HG03159 (cell line): ENCODE measurements around the gene MAN1A1.
"Not testable (repeated sequence)": the region's sequence is repeated elsewhere in the genome, so short reads cannot be mapped to it uniquely, and the experiment has no call there.

Experiments used
- ATAC-seq: cut with Tn5 transposase; IDR thresholded peaks from one replicate; pipeline ENCODE4 v1.9.1; 2021; ENCODE audit warnings: mild to moderate bottlenecking, moderate library complexity; ENCODE audit not compliant: unreplicated experiment

MAN1A1 gene

DNA sequence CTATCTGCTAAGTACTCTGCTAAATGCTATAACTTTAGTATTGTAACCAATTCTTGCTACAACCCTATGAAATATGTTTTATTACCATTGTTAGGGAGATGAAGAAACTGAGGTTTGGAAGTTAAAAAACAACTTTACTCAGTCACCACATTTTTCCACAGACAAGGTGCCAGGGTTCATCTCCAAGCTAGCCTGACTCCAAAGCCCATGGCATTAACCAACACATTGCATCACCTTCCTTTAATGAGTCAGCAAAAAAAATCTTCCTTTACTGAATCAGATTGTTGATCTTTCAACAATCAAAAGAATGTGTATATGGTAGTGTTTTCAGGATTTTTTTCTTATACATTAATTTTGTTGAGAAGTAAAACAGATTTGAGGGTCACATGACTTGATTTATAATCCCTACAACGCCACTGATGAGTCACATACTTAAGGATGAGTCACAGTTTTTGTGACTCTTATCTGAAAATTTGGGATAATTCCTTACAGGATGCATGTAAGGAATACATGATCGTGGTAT is 41.5 kb downstream of the MAN1A1 start:
- no peak for ATAC-seq

DNA sequence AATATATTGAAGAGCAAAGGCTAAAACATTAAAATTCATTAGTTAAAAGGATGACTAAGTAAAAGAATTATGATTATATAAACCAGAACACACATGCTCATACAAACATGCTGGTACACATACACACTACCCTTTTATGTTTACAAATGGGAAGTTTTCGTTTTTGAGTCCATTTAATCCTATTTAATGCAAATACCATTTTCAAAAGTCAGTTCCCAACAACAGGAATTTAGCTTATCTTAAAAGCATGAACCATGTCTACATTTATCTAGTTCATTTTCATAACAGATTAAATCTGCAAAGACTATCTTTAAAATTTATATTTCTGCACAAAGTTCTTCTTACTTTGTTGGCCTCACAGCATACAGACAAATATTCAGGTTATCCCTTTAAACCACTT is 42.5 kb downstream of the MAN1A1 start:
- ATAC-seq, result no peak

DNA sequence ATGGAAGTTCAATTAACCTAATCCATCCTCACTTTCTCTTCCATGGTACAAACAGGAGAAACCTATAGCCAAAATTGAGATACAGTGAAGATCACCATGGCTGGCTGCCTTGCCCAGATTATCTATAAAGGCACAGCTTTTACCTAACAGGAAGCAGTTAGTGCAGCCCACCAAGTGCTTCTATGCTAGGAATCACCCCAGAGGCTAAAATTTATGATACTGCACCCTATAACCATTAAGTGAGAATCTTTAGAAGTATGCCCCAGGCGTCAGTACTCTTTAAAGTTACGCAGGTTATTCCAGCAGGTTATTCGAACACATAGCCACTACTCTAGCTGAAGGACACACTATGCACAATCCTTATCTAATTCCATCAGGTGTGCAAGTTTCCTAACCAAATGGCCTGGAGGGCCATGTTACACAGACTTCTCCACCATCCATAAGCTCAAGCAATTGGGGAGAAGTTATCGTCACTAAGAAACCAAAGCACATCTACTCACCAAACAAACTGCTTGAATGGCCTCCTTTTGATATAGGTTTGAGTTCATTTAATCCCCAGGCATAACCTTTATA is 43.1 kb downstream of the MAN1A1 start:
- ATAC-seq, result no peak

DNA sequence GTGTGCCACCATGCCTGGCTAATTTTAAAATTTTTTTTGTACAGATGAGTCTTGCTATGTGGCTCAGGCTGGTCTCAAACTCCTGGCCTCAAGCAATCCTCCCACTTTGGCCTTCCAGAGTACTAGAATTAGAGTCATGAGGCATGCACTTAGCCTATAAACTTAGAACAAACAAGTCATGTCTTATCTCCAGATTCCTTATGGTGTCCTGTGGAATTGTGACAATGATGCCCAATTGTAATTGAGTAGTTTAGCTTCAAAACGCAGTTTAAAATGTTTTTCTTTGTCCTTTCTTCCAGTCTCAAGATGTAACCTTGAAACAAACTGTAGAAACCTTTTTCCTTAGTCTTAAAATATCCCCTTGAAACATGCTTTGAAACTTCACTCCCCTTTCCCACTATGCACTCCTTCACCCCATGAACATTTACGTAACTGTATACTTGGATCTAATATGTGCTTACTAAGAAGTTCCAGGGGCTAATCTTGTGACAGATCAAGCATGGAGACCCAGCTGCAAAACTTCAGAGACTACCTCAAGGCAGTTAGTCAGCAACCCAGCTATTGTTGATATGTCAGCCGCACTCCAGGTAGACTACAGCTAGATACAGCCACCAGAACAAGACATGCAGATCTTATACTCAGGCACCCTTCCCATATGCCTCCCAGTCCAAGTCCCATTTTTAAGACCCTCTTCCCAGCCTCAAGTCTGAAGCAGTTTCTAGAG is 46.2 kb downstream of the MAN1A1 start:
- ATAC-seq, result no peak

DNA sequence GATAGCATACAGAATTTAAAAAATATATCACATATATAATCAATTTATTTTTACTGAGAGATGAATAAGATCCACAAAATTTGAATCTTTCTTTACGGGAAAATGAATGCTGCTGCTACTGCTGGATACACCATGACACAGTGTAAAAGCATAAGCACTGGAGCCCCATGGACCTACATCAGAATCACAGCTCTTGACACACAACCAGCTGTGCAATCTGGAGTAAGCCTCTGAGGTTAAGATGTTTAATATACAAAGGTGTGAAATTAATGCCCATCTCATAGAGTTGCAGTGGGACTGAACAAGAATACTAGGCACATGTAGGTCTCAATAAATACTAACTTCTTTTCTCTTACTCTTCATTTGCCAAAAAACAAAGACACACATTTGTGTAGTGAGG is 48.1 kb downstream of the MAN1A1 start:
- ATAC-seq, result no peak

DNA sequence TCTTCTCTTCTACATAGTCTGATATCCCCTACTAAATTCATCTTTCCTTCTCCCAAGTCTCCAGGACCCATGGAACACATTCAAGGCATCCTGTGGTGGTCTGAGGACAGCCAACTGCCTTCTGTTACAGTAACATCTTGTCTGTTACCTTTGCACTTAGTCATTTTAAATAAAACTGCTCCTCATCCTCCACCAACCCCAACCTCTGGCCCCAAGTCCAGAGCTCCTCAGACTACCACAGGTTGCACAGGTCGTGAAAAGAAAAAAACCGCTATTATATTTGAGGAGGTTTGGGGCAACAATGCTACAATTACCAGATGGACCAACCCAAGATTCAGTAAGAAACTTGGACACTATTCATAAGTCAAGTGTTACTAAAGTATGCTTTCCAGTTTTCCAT is 49.9 kb downstream of the MAN1A1 start:
- ATAC-seq, result no peak

DNA sequence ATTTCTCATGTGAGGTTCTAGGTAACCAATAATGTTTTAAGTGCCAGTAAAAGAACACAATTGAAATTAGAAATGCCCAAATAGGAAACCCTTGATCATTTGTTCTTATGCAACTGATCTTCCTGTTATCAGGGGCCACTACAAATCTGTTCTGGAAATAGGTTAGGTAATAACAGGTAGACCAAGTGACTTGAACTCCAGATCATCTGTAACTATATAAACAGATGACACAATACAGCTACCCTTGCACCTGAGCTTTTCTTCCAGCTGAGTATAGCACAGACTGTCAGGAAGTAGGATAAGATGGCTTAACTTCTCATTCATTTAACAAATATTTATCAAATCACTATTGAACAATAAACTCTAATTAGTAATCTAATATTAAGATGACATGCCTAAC is 52.5 kb downstream of the MAN1A1 start:
- no peak for ATAC-seq

DNA sequence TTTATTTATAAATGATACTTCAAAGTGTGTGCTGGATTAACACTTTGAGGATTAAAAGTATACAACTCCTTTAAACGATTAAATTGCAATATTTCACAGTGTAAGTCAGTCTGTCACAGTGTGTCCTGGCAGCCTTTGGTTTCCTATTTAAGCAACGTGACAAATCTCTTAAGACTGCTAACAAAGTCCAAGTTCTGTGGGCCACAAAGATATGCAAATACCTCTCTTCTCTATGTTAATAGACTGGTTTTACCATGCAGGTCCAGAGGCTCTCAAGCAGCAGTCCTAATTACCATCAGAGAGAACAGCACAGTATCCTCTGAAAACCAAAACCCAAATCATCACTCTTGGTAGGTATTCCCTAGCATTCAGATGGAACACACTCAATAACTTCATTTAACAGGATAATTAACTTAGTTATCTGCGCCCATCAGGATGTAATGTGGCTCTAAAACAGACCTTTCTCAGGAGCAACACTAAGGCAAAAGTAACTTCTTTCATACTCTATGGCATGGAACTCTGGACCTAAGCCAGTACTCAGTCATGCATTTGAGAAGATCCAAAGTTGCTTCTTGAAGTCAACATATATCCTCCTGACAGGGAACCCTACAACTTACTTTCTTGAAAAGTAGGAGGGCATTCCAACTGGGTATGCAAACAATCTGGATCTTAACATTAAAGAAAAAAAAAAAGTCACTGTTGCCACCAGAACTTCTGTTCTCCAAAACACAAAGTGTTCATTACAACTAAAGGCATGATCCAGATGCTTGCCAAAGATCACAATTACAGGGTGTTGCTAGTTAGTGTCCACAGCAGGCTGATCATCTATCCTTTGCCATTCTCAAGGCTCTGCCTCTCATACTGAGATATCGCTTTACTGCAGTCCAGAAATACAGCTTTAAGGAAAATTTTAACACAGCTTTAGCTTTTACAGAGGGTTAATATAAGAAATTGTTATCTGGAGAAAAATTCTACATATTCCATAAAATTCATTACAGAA is 53.2 kb downstream of the MAN1A1 start:
- ATAC-seq, result no peak

DNA sequence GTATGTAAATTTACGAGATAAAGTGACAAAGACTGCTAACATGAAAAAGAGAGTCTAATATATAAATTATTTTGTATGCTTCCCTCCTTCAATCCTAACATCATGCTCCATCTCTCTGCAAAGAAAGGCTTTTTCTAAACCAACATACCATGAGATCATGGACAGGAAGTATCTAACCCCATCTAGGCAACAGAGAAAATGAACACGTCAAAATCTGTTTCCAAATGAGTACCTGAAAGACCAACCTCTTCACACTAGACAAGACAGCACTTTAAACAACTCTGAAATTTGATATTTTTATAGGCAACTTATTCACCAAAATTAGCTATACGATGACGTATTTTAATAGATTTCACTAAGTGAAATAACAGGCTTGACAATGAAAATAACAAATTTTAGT is 54.6 kb downstream of the MAN1A1 start:
- ATAC-seq, result peak; percentile 82

DNA sequence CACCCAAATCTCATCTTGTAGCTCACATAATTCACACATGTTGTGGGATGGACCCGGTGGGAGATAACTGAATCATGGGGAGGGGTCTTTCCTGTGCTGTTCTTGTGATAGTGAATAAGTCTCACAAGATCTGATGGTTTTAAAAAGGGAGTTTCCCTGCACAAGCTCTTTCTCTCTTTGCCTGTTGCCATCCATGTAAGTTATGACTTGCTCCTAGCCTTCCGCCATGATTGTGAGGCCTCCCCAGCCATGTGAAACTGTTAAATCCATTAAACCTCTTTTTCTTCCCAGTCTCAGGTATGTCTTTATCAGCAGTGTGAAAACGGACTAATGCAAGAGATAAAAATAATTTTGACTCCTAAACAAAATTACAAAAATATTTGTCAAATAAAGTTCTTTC is 58.5 kb downstream of the MAN1A1 start:
- ATAC-seq, result not testable (repeated sequence)

DNA sequence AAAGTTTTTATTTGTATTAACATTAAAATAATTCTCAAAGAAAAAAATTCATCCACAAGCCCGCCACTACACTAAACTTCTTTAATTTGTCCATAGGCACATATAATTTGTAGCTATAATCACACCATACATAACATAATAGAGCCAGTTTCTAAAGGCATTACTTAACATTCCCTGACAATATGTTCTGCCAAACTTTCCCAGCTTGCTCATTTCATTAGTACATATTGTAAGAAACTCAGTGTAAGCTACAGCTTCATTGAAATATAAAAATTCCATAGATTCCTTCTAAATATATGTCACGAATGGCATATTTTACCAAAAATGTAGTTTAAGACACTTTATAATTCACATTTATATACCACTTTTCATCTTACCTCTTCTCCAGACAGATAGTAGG is 59.3 kb downstream of the MAN1A1 start:
- ATAC-seq, result no peak

DNA sequence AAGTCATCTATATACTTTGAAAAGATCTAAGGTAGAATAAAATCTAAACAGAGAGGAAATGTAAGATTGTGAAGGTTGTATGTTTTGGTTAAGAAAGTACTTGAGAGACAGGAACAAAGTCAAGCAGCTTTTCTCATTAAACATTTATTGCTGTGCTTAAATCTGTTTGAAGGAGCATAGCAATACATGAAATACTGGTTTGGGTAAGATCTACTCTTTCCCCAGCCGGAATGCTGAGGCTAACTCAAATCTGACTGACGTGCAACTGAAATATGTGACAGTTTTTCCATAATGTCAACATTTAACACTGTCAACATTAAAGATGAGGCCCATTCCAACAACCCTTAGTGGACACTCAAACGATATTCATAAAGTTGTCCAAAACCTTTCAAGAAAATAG is 59.9 kb downstream of the MAN1A1 start:
- ATAC-seq, result no peak

DNA sequence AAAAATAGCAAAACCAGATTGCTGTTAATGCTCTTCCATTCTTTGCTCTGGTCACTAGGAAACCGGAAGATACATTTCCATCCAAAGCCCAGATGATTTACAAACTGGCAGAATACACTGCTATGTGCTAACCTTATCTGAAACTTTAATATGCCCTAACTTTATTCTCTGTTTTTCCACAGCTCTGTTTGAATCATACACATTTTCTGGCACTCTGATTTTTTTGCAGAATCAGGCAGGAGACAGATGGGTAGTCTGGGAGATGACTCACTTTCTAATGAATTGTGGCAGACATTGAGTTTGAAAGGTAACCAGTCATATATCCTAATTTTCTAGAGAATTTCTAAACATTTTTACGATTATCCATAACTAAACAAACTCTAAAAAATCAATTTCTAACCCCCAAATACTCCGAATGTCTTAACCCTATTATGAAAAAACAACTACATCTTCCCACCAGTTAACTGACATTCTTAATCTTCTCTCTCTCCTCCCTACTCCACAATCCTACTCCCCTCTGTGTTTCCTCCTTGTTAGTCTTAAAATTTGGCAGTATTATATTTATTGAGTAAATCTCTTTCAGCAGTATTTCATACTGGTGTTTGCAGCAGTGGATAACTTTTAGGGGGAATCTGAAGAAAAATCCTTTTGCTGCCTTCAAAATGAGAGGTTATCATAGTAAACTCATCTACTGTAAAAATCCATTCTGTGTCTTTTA is 63.5 kb downstream of the MAN1A1 start:
- no peak for ATAC-seq

DNA sequence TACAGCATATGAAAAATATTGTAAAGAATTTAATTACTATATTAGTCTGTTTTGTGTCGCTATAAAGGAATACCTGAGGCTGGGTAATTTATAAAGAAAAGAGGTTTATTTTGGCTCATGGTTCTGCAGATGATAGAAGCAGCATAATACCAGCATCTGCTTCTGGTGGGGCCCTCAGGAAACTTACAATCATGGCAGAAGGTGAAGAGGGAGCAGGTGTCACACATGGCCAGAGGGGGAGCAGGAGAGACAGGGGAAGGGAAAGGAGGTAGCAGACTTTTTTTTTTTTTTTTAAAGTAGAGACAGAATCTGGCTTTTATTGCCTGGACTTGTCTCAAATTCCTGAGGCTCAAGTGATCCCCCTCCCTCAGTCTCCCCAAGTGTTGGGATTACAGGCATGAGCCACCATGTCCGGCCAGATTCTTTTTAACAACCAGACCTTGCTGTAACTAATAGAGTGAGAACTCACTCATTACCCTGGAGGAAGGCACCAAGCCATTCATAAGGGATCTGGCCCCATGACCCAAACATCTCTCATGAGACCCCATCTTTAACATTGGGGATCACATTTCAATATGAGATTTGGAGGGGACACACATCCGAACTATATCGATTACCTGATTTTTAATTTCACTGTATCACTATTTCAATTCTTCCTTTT is 64.6 kb downstream of the MAN1A1 start:
- ATAC-seq, result no peak

DNA sequence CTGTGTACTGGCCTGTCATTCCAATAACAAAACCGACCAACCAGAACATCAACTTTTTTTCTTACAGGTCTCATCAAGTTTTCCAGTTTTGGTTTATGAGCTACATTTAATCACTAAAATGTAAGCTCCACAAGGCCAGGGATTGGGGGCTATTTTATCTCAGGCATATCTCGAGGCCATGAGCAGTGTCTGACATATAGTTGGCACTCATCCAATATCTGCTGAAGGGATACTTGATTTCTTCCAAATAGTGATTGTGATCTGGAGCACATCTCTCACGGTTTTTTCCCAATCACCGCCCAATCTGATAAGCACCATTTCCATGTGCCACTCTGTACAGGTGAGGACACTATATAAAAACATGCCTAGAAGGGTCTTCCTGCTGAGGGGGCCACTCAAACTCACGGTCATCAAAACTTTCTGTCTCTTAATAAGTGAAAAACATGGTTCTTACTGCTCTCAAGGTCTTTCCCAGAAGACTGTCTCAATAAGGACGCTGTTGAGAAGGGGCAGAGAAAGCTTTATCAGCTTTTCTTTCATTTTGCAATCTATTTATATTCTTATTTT is 65.5 kb downstream of the MAN1A1 start:
- ATAC-seq, result no peak

DNA sequence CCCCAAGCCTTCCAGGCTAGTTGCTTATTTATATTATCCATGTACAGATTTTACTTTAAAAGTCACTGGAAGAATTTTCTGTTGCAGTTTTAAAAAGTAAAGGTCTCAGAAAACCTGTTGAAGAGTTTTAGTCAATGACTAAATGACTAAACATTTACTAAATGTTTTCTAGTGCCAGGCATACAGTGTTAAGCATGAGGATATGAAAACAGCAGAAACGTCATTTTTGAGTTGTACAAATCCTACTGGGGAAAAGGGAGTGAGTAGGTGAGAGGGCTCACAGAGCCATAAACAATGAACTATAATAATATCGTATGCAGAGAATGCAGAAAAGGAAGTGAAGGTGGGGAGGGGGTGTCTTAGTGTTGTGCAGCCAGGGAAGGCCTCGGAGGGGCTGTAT is 66.3 kb downstream of the MAN1A1 start:
- ATAC-seq, result no peak

DNA sequence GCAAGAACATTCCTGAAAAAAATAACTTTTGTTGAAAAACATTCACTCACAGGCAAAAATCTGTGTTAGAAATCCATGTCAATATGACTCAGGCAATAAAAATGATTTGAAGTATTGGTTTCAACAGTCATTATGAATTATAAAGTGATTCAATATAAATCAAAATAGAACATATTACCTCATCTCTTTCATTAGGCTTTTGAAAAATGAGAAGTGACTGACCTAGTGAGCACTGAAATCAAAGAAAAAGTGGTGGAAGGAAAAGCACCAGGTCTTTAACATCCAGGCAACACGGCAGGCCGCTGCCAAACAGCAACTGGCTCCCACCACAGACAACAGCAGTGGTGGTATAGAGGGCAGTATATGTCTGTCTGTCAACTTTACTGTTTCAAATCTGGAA is 68.9 kb downstream of the MAN1A1 start:
- ATAC-seq, result no peak

DNA sequence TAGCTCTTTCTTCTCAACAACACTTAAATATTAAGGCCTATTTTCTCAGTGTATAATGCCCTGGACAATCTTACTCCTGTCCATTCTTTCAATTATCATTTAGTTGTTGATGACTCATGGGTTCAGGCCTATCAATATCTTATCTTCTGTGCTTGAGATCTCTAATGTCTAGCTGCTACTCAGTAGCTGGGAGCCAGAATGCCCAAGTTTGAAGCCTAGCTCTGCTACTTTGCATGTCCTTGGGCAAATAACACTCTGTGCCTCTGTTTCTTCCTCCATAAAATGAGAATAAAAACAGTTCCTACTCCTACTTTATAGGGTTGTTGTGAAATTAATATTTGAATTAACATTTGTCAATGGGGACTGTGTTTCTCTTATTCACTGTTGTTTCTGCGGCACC is 69.5 kb downstream of the MAN1A1 start:
- no peak for ATAC-seq

DNA sequence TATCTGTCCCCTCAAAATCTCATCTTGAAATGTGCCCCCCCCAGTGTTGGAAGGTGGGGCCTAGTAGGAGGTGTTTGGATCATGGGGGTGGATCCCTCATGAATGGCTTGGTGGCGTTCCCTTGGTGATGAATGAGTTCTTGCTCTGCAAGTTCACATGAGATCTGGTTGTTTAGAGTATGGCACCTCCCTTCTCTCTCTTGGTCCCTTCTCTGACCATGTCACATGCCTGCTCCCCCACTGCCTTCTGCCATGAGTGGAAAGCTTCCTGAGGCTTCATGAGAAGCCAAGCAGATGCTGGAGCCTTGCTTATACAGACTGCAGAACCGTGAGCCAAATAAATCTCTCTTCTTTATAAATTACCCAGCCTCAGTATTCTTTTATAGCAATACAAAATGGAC is 70.9 kb downstream of the MAN1A1 start:
- no peak for ATAC-seq

DNA sequence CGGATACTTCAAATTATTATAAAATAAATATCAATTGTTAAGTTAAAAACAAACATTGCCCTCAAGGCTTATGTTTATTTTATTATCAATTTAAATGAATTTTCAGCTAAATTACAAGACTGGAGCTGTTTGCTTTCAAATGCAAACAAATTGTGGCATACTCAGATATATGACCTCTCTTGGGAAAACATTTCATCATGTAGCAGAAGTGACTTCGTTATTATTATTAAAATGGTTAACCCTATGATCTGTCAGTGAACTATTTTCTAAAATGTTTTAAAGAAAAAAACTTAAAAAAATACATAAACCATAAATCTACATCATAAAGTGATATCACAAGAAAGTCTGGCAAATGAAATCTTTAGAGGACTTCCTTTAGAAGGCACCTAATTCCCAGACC is 72.5 kb downstream of the MAN1A1 start:
- no peak for ATAC-seq
